Limb (tissue), 2 donors: ENCODE data around the gene DBH.
"Not testable (repeated sequence)": the region's sequence is repeated elsewhere in the genome, so short reads cannot be mapped to it uniquely, and the experiment has no call there.

Source experiments
- DNase-seq, 2 donors: peaks; one replicate each; pipeline ENCODE4 v3.0.0-alpha.2; 2016; ENCODE audit errors: extremely low spot score in 2 of 2

Gene DBH

GRCh38 chr9:133622555-133622954 lies 13.6 kb upstream of the DBH start:
- no peak for DNase-seq

GRCh38 chr9:133626008-133626407 lies 10.2 kb upstream of the DBH start:
- not testable (repeated sequence) for DNase-seq

DNA sequence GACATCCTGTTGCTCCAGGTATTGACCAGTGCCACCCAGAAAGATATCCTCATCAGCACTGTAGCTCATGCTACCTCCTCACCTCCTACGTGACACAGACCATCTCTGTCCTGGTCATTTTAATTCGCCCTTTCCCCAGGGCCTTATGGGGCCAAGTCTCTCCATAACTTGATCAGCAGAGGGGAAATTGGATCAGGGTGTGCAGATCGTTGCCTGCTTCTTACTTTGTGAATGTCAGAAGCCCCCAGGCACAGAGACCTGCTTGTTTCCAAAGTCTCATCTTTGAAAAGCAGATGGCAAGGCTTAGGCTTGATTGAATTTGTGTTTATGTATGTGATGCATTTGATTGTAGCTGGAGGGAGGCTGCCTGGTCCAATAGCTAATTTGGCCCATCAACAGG lies 8.8 kb upstream of the DBH start:
- DNase-seq, result no peak

DNA sequence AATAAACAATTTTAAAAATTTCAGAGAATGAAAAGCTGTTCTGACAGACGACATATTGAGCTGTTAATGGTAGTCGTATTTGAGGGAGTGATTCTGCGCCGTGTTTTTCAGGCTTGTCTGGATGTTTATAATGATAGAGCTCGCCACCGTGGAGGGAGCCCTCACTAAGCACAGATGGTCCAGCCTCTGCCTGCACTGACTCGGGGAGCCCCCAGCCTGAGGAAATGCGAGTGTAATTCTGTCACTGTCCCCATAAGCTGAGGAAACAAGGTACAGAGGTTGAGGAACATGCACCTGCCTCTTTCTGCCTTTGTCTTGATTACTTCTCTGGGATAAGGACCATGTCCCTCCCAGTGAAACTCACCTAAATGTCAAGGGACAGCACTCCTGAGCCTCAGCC lies 7.4 kb upstream of the DBH start:
- no peak for DNase-seq

GRCh38 chr9:133629221-133630110 lies 6.7 kb upstream of the DBH start:
- no peak for DNase-seq

- DNase-seq, result no peak
Measured at GRCh38 chr9:133631111-133631510, 5.1 kb upstream of the DBH start.

- DNase-seq, result no peak
Measured at GRCh38 chr9:133632806-133633680, 3.1 kb upstream of the DBH start.

GRCh38 chr9:133633681-133634080 lies 2.5 kb upstream of the DBH start:
- no peak for DNase-seq

GRCh38 chr9:133634081-133634691 lies 2.0 kb upstream of the DBH start:
- no peak for DNase-seq

DNA sequence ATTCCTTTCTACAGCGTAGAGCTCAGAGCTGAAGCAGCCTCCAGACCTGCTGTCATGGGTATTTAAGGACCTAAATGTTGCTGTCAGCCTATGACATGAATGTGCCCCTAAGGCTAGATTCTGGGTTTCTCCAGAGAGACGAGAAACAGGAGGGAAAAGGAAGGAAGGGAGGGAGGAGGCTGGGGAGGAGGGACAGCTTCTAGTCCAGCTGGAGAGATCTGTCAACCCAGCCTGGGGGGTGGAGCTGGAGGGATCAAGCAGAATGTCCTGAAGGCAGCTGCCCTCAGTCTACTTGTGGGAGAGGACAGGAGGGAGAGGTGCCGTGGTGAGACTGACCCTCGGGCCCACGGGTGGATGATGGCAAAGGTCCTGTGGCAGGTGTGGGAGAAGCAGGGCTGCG lies 1.1 kb upstream of the DBH start:
- no peak for DNase-seq

GRCh38 chr9:133636902-133637301 lies 739 bp downstream of the DBH start:
- DNase-seq, result no peak

DNA sequence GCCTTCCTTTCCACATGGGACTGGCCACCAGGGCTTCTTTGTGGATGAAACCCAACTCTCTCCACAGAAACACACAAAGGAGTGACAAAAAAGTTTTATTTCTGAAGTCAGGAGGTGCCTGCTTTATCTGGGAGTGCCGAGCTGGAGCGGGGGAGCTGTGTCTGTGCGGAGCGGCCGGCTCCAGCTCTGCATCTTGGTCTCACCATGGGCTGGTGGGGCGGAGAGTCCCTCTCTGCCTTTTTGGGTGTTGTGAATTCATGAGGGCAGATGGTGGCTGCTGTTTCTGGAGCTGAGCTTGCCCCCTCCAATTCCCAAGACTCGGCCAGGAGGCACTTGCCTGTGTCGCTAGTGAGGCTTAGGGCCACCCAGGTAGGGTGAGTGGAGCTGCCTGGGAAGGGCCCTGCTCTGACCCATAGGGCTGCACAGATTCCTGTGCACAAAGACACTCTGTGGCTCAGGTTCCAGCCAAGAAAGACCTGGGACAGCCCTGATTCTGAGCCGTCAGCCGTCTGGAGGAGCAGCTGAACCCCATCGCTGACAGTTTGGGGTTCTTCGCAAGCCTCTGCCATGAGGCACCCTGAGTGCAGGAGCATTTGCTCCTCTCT lies 1.4 kb downstream of the DBH start:
- no peak for DNase-seq

GRCh38 chr9:133638076-133638475 lies 1.9 kb downstream of the DBH start:
- no peak for DNase-seq

DNA sequence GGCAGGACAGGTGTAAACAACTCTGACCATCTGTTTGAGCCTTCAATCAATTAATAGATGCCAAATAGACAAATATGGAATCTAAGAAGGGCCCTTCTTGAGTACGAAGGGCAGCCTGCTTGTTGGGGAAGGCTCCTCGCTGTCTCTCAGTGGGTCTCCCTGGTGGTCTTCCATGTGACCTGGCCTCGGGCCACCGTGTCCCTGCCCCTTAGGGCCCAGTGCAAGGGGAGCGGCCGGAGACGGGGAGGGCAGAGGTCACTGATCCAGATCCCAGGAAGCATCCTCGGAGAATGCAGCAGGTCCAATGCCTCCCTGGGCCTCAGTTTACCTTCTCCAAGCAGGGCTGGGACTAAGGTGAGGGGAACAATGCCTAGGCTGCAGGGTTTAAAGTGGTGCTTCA lies 2.5 kb downstream of the DBH start:
- no peak for DNase-seq

DNA sequence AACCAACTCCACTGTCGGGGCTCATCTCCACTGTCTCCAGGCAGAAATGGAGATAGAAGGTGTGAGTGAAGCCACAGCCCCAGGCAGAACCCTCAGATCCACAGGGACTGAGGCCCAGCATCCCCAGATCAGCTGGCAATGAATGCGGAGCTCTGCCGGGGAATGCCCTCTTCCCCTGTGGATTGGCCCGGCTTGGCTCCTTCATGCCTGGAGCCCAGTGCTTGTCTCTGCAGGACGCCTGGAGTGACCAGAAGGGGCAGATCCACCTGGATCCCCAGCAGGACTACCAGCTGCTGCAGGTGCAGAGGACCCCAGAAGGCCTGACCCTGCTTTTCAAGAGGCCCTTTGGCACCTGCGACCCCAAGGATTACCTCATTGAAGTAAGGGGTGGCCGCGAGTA lies 3.5 kb downstream of the DBH start:
- DNase-seq, result no peak

GRCh38 chr9:133640160-133640559 lies 4.0 kb downstream of the DBH start:
- DNase-seq, result no peak

- no peak for DNase-seq
Measured at GRCh38 chr9:133640580-133641395, 4.6 kb downstream of the DBH start.

DNA sequence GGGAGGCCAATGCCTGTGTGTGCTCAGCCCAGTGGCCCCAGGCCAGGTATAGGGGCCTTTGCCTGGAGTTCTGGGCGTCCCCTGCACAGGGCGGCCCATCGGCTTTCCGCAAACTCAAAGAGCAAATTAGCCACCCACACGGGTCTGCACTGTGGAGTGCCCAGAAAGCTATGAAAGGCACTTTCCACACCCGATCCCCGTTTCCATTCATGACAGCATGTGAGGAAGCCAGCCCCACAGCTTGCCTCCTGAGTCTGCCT lies 5.2 kb downstream of the DBH start:
- DNase-seq, result no peak

- no peak for DNase-seq
Measured at GRCh38 chr9:133641861-133642595, 5.9 kb downstream of the DBH start.

- DNase-seq, result no peak
Measured at GRCh38 chr9:133642708-133643361, 6.7 kb downstream of the DBH start.
